NCI-H748 (cell line): ENCODE results near the gene SRD5A3.

Source experiments
- DNase-seq: peaks from one replicate; lab custom pipeline; 2025; ENCODE audit not compliant: unreplicated experiment; lab: John Stamatoyannopoulos, UW

Gene SRD5A3

DNA sequence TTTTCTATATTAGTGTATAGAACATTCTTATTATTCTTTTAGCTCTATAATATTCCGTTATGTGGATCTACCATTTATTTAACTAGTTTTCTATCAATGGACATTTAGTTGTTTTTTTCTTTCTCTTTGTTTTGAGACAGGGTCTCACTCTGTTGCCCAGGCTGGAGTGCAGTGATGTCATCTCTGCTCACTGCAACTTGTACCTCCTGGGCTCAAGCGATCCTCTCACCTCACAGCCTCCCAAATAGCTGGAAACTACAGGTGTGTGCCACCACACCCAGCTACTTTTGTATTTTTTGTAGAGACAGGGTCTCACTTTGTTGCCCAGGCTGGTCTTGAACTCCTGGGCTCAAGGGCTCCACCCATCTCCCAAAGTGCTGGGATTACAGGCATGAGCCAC lies 60.5 kb downstream of the SRD5A3 start:
- no peak for DNase-seq

GRCh38 chr4:55407119-55407518 lies 61.1 kb downstream of the SRD5A3 start:
- DNase-seq, result no peak

DNA sequence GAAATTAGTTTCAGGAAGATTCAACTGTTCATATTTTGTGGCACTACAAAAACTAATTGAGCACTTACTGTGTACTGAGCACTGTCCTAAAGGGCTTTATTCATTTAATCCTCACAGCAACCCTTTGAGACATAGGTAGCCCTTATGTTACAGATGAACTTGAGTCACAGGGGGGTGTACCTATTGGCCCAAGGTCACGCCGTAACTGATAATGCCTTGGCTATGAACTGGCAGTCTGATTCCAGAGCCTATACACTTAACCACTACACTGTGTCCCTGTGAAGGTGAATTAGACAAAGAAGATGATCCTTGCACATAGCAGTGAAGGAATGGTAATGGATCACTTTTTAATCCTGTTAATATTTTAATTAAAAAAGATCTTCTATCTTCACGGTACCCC lies 61.7 kb downstream of the SRD5A3 start:
- DNase-seq, result no peak

GRCh38 chr4:55409468-55410171 lies 63.6 kb downstream of the SRD5A3 start:
- no peak for DNase-seq

GRCh38 chr4:55410431-55410830 lies 64.4 kb downstream of the SRD5A3 start:
- no peak for DNase-seq

GRCh38 chr4:55411621-55412020 lies 65.6 kb downstream of the SRD5A3 start:
- no peak for DNase-seq

GRCh38 chr4:55416176-55416575 lies 70.1 kb downstream of the SRD5A3 start:
- no peak for DNase-seq
